ENCODE results near the gene SH3PXD2B. TPM values are rescaled to one million over a fixed set of nuclear protein-coding genes. Genes with fewer than 3 reads are reported as not detected.

Gene SH3PXD2B
- total and polyA plus RNA-seq, 2 of the 13 experiments (the other 11 are each of a cell fraction or from before 2014, with no cell fraction given): 3.4 to 4.6 TPM

- TF ChIP-seq FOSL1 (CRISPR knock-in tag; IDR thresholded peaks at IDR 0.05; ENCODE audit: borderline replicate concordance) (no peak), TCF7 (IDR thresholded peaks at IDR 0.05; ENCODE audit: low read depth) (no peak), ZGPAT (CRISPR knock-in tag; IDR thresholded peaks at IDR 0.05) (peak; percentile 56), CHCHD3 (CRISPR knock-in tag; IDR thresholded peaks at IDR 0.05) (no peak)
Measured at GRCh38 chr5:172428224-172429166, 25.8 kb downstream of the SH3PXD2B start (continued).

- intact Hi-C loops (cut with micrococcal nuclease; ENCODE audit: unreplicated experiment): no loop called here
- in situ Hi-C loops (cut with HindIII; ENCODE audit: extremely low pct_ligation_motif_present, low pct_unique_long_range_greater_than_20kb): no loop called here
- H3K36me3 ChIP-seq (replicated peaks in 1 of 2; ENCODE audit: control insufficient read depth in 1 of 2, insufficient read depth in 2 of 2, low read length in 2 of 2): no peaks in the 10 kb centered on the region; a peak in 1 of 5 replicates
- no peak overlapping the region for H3K4me3 ChIP-seq (replicated peaks in 1 of 3; ENCODE audit: insufficient read depth in 1 of 3, low read depth in 2 of 3, low read length in 3 of 3)
- no TSS peak for BruUV-seq (replicated peaks)
- H3K9me3 ChIP-seq (ENCODE audit: low read length): no peaks in the 10 kb centered on the region
- 96% methylated on average over 5 of the region's 5 CpGs for WGBS (ENCODE audit: low lambda C conversion rate)
- CTCF ChIA-PET (ENCODE audit: low intra/inter-chr PET ratio, low total read pairs): no interaction called here
- H3K27me3 ChIP-seq (ENCODE audit: control insufficient read depth in 1 of 2, insufficient read depth in 2 of 2, low read length in 2 of 2): no peaks in the 10 kb centered on the region
- ATAC-seq (no peak), DNase-seq (ENCODE audit: low spot score) (no peak), FAIRE-seq (no peak)
- POLR2A ChIA-PET: no interaction called here
- H2AFZ ChIP-seq (ENCODE audit: low read length): no peak overlapping the region
- H3K4me1 ChIP-seq (ENCODE audit: insufficient read depth, low read length): peaks cover 40% of the 10 kb centered on the region
- no peak overlapping the region for H3K4me2 ChIP-seq (ENCODE audit: low read depth, low read length)
- no peaks in the 10 kb centered on the region for H4K20me1 ChIP-seq (ENCODE audit: insufficient read depth, low read length)
- H3K9ac ChIP-seq (ENCODE audit: insufficient read depth, low read depth, low read length): no peak overlapping the region
- H3K79me2 ChIP-seq (ENCODE audit: insufficient read depth, low read length): no peaks in the 10 kb centered on the region
- no peak overlapping the region for H3K27ac ChIP-seq (ENCODE audit: extremely low read length, insufficient read depth, low read length)
- TF ChIP-seq FOXA1 (IDR thresholded peaks at IDR 0.05) (no peak), FOXA1 (CRISPR knock-in tag; IDR thresholded peaks at IDR 0.05) (no peak), NFRKB (IDR thresholded peaks at IDR 0.05) (no peak), SAP130 (CRISPR knock-in tag; IDR thresholded peaks at IDR 0.05; ENCODE audit: low read depth) (no peak), CAMTA2 (CRISPR knock-in tag; IDR thresholded peaks at IDR 0.05; ENCODE audit: borderline replicate concordance) (no peak), ZBTB42 (CRISPR knock-in tag; IDR thresholded peaks at IDR 0.05) (no peak), CENPT (CRISPR knock-in tag; IDR thresholded peaks at IDR 0.05; ENCODE audit: low read depth) (no peak), ZNF24 (IDR thresholded peaks at IDR 0.05) (no peak), ZNF879 (CRISPR knock-in tag; IDR thresholded peaks at IDR 0.05) (no peak), PTBP1 (IDR thresholded peaks at IDR 0.05; ENCODE audit: low read depth, low read length, poor library complexity, severe bottlenecking) (no peak), IKZF4 (CRISPR knock-in tag; IDR thresholded peaks at IDR 0.05; ENCODE audit: borderline replicate concordance, low read depth, not compliant biosample characterization) (no peak), MLXIP (CRISPR knock-in tag; IDR thresholded peaks at IDR 0.05; ENCODE audit: borderline replicate concordance) (no peak), ZBTB8A (CRISPR knock-in tag; IDR thresholded peaks at IDR 0.05; ENCODE audit: borderline replicate concordance, low read depth) (no peak), CBX2 (IDR thresholded peaks at IDR 0.05; ENCODE audit: low read depth, low read length) (no peak), CBX2 (CRISPR knock-in tag; IDR thresholded peaks at IDR 0.05; ENCODE audit: low read depth) (no peak), ZMYM2 (CRISPR knock-in tag; IDR thresholded peaks at IDR 0.05) (no peak), SATB2 (CRISPR knock-in tag; IDR thresholded peaks at IDR 0.05) (no peak)
Measured at GRCh38 chr5:172427202-172427601, 27.1 kb downstream of the SH3PXD2B start.
